Measurements from ENCODE around the gene RGS12. TPM values are rescaled to one million over a fixed set of nuclear protein-coding genes. Genes with fewer than 3 reads are reported as not detected.
A peak's percentile ranks its signal among the peaks of the same experiment; 100 is the strongest.

Gene RGS12, protein sequence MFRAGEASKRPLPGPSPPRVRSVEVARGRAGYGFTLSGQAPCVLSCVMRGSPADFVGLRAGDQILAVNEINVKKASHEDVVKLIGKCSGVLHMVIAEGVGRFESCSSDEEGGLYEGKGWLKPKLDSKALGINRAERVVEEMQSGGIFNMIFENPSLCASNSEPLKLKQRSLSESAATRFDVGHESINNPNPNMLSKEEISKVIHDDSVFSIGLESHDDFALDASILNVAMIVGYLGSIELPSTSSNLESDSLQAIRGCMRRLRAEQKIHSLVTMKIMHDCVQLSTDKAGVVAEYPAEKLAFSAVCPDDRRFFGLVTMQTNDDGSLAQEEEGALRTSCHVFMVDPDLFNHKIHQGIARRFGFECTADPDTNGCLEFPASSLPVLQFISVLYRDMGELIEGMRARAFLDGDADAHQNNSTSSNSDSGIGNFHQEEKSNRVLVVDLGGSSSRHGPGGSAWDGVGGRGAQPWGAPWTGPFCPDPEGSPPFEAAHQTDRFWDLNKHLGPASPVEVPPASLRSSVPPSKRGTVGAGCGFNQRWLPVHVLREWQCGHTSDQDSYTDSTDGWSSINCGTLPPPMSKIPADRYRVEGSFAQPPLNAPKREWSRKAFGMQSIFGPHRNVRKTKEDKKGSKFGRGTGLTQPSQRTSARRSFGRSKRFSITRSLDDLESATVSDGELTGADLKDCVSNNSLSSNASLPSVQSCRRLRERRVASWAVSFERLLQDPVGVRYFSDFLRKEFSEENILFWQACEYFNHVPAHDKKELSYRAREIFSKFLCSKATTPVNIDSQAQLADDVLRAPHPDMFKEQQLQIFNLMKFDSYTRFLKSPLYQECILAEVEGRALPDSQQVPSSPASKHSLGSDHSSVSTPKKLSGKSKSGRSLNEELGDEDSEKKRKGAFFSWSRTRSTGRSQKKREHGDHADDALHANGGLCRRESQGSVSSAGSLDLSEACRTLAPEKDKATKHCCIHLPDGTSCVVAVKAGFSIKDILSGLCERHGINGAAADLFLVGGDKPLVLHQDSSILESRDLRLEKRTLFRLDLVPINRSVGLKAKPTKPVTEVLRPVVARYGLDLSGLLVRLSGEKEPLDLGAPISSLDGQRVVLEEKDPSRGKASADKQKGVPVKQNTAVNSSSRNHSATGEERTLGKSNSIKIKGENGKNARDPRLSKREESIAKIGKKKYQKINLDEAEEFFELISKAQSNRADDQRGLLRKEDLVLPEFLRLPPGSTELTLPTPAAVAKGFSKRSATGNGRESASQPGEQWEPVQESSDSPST (N-terminal part only)
- total RNA-seq, result 34.2 and 41.7 TPM in 2 replicates

DNA sequence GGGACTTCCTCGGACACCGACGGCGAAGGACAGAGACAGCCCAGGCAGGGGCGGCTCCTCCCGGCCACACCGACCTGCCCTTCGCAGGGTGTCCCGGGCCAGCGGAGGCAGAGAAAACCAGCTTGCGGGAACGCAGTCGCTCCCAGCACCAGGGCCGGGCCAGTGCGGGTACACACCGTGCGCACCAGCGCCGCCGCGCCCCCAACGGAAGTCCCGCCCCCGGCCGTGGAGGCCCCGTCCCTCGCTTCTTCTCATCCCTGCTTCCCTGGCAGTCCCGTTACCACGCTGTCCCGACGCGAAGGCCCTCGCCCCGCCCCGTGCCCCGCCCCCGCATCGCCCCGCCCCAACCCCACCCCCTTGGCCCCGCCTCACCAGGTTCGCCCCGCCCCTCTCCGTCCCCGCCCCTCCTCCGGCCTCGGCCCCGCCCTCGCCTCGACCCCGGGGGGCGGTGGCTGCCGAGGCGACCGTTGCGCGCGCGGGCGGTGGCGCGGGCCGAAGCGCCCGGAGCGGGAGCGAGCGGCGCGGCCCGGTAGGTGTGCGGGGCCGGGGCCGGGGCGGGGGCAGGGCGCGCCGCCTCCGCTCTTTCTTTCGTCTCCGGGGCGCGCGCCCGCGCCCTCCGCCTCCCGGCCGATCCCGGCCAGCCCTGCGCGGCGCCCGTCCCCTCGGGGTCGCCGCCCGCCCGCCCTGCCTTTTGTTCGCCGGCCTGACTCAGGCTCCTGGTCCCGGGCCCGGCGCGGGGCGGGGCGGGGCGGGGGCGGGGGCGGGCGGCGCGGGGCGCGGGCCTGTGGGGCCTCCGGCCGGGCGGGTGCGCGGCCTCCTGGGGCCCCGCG lies at the start of gene RGS12:
RGS12 (plus strand) TSS at position 451 of the 830 bp plus-strand sequence. CDS start 23,150 bp downstream, outside the sequence.
- TF ChIP-seq, protein P1, sequence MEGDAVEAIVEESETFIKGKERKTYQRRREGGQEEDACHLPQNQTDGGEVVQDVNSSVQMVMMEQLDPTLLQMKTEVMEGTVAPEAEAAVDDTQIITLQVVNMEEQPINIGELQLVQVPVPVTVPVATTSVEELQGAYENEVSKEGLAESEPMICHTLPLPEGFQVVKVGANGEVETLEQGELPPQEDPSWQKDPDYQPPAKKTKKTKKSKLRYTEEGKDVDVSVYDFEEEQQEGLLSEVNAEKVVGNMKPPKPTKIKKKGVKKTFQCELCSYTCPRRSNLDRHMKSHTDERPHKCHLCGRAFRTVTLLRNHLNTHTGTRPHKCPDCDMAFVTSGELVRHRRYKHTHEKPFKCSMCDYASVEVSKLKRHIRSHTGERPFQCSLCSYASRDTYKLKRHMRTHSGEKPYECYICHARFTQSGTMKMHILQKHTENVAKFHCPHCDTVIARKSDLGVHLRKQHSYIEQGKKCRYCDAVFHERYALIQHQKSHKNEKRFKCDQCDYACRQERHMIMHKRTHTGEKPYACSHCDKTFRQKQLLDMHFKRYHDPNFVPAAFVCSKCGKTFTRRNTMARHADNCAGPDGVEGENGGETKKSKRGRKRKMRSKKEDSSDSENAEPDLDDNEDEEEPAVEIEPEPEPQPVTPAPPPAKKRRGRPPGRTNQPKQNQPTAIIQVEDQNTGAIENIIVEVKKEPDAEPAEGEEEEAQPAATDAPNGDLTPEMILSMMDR (IDR thresholded peaks at IDR 0.05; ENCODE audit: insufficient read depth, low read length, severe bottlenecking), result no peak
- Histone ChIP-seq H3K4me3 (ENCODE audit: low read depth, low read length) (peak within 1 kb of the TSS; percentile 75), H3K36me3 (ENCODE audit: control insufficient read depth, insufficient read depth, low read length) (no peaks in the 10 kb centered on the region), H3K27me3 (ENCODE audit: control insufficient read depth, insufficient read depth, low read length) (peaks cover 2% of the 10 kb centered on the region)
- DNase-seq (ENCODE audit: low read depth) (peak; percentile 78), FAIRE-seq (no peak)

DNA sequence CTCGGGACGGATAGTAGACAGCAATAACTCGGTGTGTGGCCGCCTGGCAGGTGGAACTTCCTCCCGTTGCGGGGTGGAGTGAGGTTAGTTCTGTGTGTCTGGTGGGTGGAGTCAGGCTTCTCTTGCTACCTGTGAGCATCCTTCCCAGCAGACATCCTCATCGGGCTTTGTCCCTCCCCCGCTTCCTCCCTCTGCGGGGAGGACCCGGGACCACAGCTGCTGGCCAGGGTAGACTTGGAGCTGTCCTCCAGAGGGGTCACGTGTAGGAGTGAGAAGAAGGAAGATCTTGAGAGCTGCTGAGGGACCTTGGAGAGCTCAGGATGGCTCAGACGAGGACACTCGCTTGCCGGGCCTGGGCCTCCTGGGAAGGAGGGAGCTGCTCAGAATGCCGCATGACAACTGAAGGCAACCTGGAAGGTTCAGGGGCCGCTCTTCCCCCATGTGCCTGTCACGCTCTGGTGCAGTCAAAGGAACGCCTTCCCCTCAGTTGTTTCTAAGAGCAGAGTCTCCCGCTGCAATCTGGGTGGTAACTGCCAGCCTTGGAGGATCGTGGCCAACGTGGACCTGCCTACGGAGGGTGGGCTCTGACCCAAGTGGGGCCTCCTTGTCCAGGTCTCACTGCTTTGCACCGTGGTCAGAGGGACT lies 49.6 kb upstream of the RGS12 start:
- DNase-seq (ENCODE audit: low read depth) (no peak), FAIRE-seq (no peak)
- Histone ChIP-seq H3K27me3 (ENCODE audit: control insufficient read depth, insufficient read depth, low read length) (no peaks in the 10 kb centered on the region), H3K36me3 (ENCODE audit: control insufficient read depth, insufficient read depth, low read length) (peaks cover 10% of the 10 kb centered on the region), H3K4me3 (ENCODE audit: low read depth, low read length) (no peak overlapping the region)
- TF ChIP-seq, protein P1 (IDR thresholded peaks at IDR 0.05; ENCODE audit: insufficient read depth, low read length, severe bottlenecking), result no peak

DNA sequence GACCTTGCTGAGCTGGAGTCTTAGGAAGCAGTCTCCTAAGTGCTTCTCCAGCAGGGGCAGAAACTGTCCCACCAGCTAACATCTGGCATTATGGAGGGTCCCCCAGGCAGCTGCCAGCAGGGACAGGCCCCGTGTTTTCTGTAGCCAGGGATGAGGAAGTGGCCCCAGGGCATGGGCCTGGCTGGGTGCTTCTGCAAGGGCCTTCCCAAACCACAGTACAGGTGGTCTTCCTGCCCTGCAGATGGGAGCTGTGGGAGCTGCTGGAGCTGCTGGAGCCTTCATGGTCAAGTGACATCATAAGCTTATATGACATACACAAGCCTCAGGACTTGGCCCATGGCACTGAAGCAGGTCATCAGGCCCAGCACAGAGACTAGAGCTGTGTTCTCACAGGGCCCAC lies 48.8 kb upstream of the RGS12 start:
- Histone ChIP-seq H3K27me3 (ENCODE audit: control insufficient read depth, insufficient read depth, low read length) (no peaks in the 10 kb centered on the region), H3K4me3 (ENCODE audit: low read depth, low read length) (no peak overlapping the region), H3K36me3 (ENCODE audit: control insufficient read depth, insufficient read depth, low read length) (peaks cover 8% of the 10 kb centered on the region)
- TF ChIP-seq, protein P1 (IDR thresholded peaks at IDR 0.05; ENCODE audit: insufficient read depth, low read length, severe bottlenecking), result no peak
- no peak for FAIRE-seq
- DNase-seq (ENCODE audit: low read depth), result no peak

DNA sequence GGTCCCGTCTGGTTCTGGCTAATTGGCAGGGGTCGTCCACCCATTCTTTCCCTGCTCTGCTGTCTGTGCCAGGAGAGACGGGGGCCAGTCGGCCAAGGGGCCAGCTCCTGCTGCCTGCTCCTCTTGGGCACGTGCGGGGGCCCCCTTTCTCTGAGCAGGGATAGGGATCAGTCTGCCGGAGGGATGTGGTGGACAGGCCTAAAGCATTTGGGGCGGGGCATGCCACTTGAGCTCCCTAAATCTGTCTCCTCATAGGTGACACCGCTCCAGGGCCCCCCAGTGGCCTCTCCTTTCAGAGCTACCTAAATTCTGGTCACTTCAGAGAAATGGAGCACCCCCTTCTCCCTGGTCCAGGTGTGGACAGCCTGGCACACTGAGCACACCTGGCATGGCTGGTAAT lies 48.1 kb upstream of the RGS12 start:
- Histone ChIP-seq H3K4me3 (ENCODE audit: low read depth, low read length) (no peak overlapping the region), H3K27me3 (ENCODE audit: control insufficient read depth, insufficient read depth, low read length) (no peaks in the 10 kb centered on the region), H3K36me3 (ENCODE audit: control insufficient read depth, insufficient read depth, low read length) (peaks cover 3% of the 10 kb centered on the region)
- TF ChIP-seq, protein P1 (IDR thresholded peaks at IDR 0.05; ENCODE audit: insufficient read depth, low read length, severe bottlenecking), result no peak
- FAIRE-seq, result no peak
- no peak for DNase-seq (ENCODE audit: low read depth)

Data from bronchial epithelial cell (primary cell).